ENCODE results near the gene TES.
"Not testable (repeated sequence)": the region's sequence is repeated elsewhere in the genome, so short reads cannot be mapped to it uniquely, and the experiment has no call there.

The TES gene

GRCh38 chr7:116242759-116243158 lies 32.4 kb downstream of the TES start:
- DNase-seq (ENCODE audit: low read depth in 3 of 3), result no peak

- not testable (repeated sequence) for DNase-seq (ENCODE audit: low read depth in 3 of 3)
These were observed 34.5 kb downstream of the TES start for GRCh38 chr7:116244803-116245202.

GRCh38 chr7:116246357-116246756 lies 36.0 kb downstream of the TES start:
- DNase-seq (ENCODE audit: low read depth in 3 of 3), result no peak

GRCh38 chr7:116249969-116250553 lies 39.7 kb downstream of the TES start:
- DNase-seq (ENCODE audit: low read depth in 3 of 3), result no peak

GRCh38 chr7:116251675-116252074 lies 41.3 kb downstream of the TES start:
- no peak for DNase-seq (ENCODE audit: low read depth in 3 of 3)

- no peak for DNase-seq (ENCODE audit: low read depth in 3 of 3)
These were observed 41.9 kb downstream of the TES start for GRCh38 chr7:116252249-116252648.

GRCh38 chr7:116257156-116257555 lies 46.8 kb downstream of the TES start:
- no peak for DNase-seq (ENCODE audit: low read depth in 3 of 3)

GRCh38 chr7:116258734-116259133 lies 48.4 kb downstream of the TES start:
- DNase-seq (ENCODE audit: low read depth in 3 of 3), result peak in 1 of 3 donors; percentile 13

- no peak for DNase-seq (ENCODE audit: low read depth in 3 of 3)
These were observed 49.0 kb downstream of the TES start for GRCh38 chr7:116259156-116259870.

- DNase-seq (ENCODE audit: low read depth in 3 of 3), result no peak
These were observed 49.6 kb downstream of the TES start for GRCh38 chr7:116259871-116260440.

GRCh38 chr7:116261904-116262303 lies 51.6 kb downstream of the TES start:
- DNase-seq (ENCODE audit: low read depth in 3 of 3), result no peak

GRCh38 chr7:116265881-116266280 lies 55.5 kb downstream of the TES start:
- no peak for DNase-seq (ENCODE audit: low read depth in 3 of 3)

- DNase-seq (ENCODE audit: low read depth in 3 of 3), result no peak
These were observed 59.1 kb downstream of the TES start for GRCh38 chr7:116269466-116269865.

- DNase-seq (ENCODE audit: low read depth in 3 of 3), result no peak
These were observed 61.0 kb downstream of the TES start for GRCh38 chr7:116271161-116271913.

- no peak for DNase-seq (ENCODE audit: low read depth in 3 of 3)
These were observed 61.9 kb downstream of the TES start for GRCh38 chr7:116271963-116272886.

- DNase-seq (ENCODE audit: low read depth in 3 of 3), result no peak
These were observed 63.1 kb downstream of the TES start for GRCh38 chr7:116273283-116273917.

GRCh38 chr7:116273918-116274301 lies 63.6 kb downstream of the TES start:
- DNase-seq (ENCODE audit: low read depth in 3 of 3), result no peak

GRCh38 chr7:116277070-116277469 lies 66.7 kb downstream of the TES start:
- DNase-seq (ENCODE audit: low read depth in 3 of 3), result no peak

GRCh38 chr7:116279217-116279616 lies 68.9 kb downstream of the TES start:
- no peak for DNase-seq (ENCODE audit: low read depth in 3 of 3)

GRCh38 chr7:116280803-116281202 lies 70.5 kb downstream of the TES start:
- no peak for DNase-seq (ENCODE audit: low read depth in 3 of 3)

- DNase-seq (ENCODE audit: low read depth in 3 of 3), result no peak
These were observed 73.4 kb downstream of the TES start for GRCh38 chr7:116283595-116284204.
